HepG2 (cell line): ENCODE results near the gene ZNF189. TPM values are rescaled to one million over a fixed set of nuclear protein-coding genes. Genes with fewer than 3 reads are reported as not detected.
A peak's percentile ranks its signal among the peaks of the same experiment; 100 is the strongest.

Experiments used
- ASH2L ChIP-seq: fragments of 300-600, 200-600 bp; sonication (generic); IDR thresholded peaks from 2 replicates; pipeline ENCODE4 v1.7.0; 2017; ENCODE audit warnings: low read depth, mild to moderate bottlenecking, moderate library complexity, mixed read lengths, low read length; ENCODE audit not compliant: insufficient read length
- CC2D1A ChIP-seq: sonication (generic); formaldehyde crosslinking; IDR thresholded peaks from 2 replicates; pipeline ENCODE4 v1.8.1; 2023; ENCODE audit warnings: mild to moderate bottlenecking, missing genetic modification reagents
- HNRNPH1 ChIP-seq: fragments of 200-400 bp; formaldehyde crosslinking; optimal IDR thresholded peaks from 2 replicates; pipeline ENCODE3; 2017; ENCODE audit warnings: mild to moderate bottlenecking, low read depth, low read length
- KMT2B ChIP-seq: IDR thresholded peaks from 2 replicates; pipeline ENCODE4 v1.6.1; 2016; ENCODE audit warnings: missing genetic modification reagents, missing compliant biosample characterization
- MIER2 ChIP-seq: IDR thresholded peaks from 2 replicates; pipeline ENCODE4 v1.6.1; 2016; ENCODE audit warnings: missing biosample characterization, missing genetic modification reagents
- PHF20 ChIP-seq: sonication (generic); formaldehyde crosslinking; IDR thresholded peaks from 2 replicates; pipeline ENCODE4 v1.5.0; 2020; ENCODE audit warnings: mild to moderate bottlenecking, missing genetic modification reagents
- POLR2A ChIP-seq, 2 experiments: IDR thresholded peaks; 2 replicates each; pipeline ENCODE4 v1.6.1; 2011; ENCODE audit warnings: low read depth in 2 of 2, low read length in 2 of 2, mild to moderate bottlenecking in 1 of 2, moderate library complexity in 1 of 2; ENCODE audit not compliant: insufficient read depth in 1 of 2
- YEATS2 ChIP-seq: sonication (generic); formaldehyde crosslinking; IDR thresholded peaks from 2 replicates; pipeline ENCODE4 v1.4.0; 2020; ENCODE audit warnings: missing genetic modification reagents, borderline replicate concordance
- ZFP41 ChIP-seq: sonication (generic); formaldehyde crosslinking; IDR thresholded peaks from 2 replicates; pipeline ENCODE4 v1.4.0; 2020; ENCODE audit warnings: mild to moderate bottlenecking, missing genetic modification reagents, borderline replicate concordance
- ZNF121 ChIP-seq: sonication (generic); formaldehyde crosslinking; IDR thresholded peaks from 2 replicates; pipeline ENCODE4 v1.5.0; 2020; ENCODE audit warnings: mild to moderate bottlenecking, missing genetic modification reagents
- ZNF496 ChIP-seq: sonication (generic); formaldehyde crosslinking; IDR thresholded peaks from 2 replicates; pipeline ENCODE4 v1.8.1; 2023; ENCODE audit warnings: mild to moderate bottlenecking, moderate library complexity, missing genetic modification reagents; ENCODE audit not compliant: insufficient replicate concordance
- ZNF558 ChIP-seq: sonication (generic); formaldehyde crosslinking; IDR thresholded peaks from 2 replicates; pipeline ENCODE4 v1.9.0; 2022; ENCODE audit warnings: mild to moderate bottlenecking, missing genetic modification reagents, borderline replicate concordance
- ZNF788 ChIP-seq: sonication (generic); formaldehyde crosslinking; IDR thresholded peaks from 2 replicates; pipeline ENCODE4 v1.5.0; 2020; ENCODE audit warnings: mild to moderate bottlenecking, missing genetic modification reagents, borderline replicate concordance
- polyA plus RNA-seq, 8 experiments: library from polyadenylated mRNA; depleted of rRNA in 3 of 8; stranded (reverse) in 7 of 8; unstranded in 1 of 8; fragments of >200 nt; fragmentation: Illumina TruSeq in 4 of 8; extraction: Trizol in 4 of 8; gene quantifications; 2 replicates each; pipeline versions ENCODE4 v1.2.1 to v1.2.3, GENCODE V29; 2011 to 2016; ENCODE audit warnings: low read depth in 4 of 8, missing spikeins in 1 of 8, mixed read lengths in 1 of 8; ENCODE audit not compliant: insufficient read depth in 1 of 8
- total RNA-seq, 5 experiments: library from RNA; depleted of rRNA; stranded (reverse); fragments of >200 nt; fragmentation: Illumina TruSeq; extraction: Trizol; gene quantifications; 2 replicates each; pipeline ENCODE4 v1.2.3, GENCODE V29; 2016; ENCODE audit warnings: low read depth in 1 of 5
- TF ChIP-seq, protein P1 (sequence below): sonication (generic); formaldehyde crosslinking; IDR thresholded peaks from 2 replicates; pipeline ENCODE4 v1.8.1; 2023; ENCODE audit warnings: mild to moderate bottlenecking, inconsistent platforms, moderate library complexity, missing genetic modification reagents, borderline replicate concordance
- TF ChIP-seq, protein P2 (sequence below): sonication (generic); formaldehyde crosslinking; IDR thresholded peaks from 2 replicates; pipeline ENCODE4 v1.5.1; 2020; ENCODE audit warnings: missing genetic modification reagents, mild to moderate bottlenecking, borderline replicate concordance
- TF ChIP-seq, protein P3 (sequence below): sonication (generic); formaldehyde crosslinking; IDR thresholded peaks from 2 replicates; pipeline ENCODE4 v1.8.0; 2022; ENCODE audit warnings: missing genetic modification reagents, mild to moderate bottlenecking, moderate library complexity, borderline replicate concordance
- TF ChIP-seq, protein P4 (sequence below): sonication (generic); formaldehyde crosslinking; IDR thresholded peaks from 2 replicates; pipeline ENCODE4 v1.5.1; 2020; ENCODE audit warnings: mild to moderate bottlenecking, missing genetic modification reagents, moderate library complexity
- TF ChIP-seq, protein P5 (sequence below): sonication (generic); formaldehyde crosslinking; IDR thresholded peaks from 2 replicates; pipeline ENCODE4 v1.8.0; 2022; ENCODE audit warnings: low read depth, missing genetic modification reagents
- TF ChIP-seq, protein P6 (sequence below): sonication (generic); formaldehyde crosslinking; IDR thresholded peaks from 2 replicates; pipeline ENCODE4 v1.4.0; 2020; ENCODE audit warnings: missing genetic modification reagents

The ZNF189 gene
- total and polyA plus RNA-seq, 2 of the 13 experiments (the other 11 are each of a cell fraction or from before 2014, with no cell fraction given): 8.4 to 50.0 TPM

DNA sequence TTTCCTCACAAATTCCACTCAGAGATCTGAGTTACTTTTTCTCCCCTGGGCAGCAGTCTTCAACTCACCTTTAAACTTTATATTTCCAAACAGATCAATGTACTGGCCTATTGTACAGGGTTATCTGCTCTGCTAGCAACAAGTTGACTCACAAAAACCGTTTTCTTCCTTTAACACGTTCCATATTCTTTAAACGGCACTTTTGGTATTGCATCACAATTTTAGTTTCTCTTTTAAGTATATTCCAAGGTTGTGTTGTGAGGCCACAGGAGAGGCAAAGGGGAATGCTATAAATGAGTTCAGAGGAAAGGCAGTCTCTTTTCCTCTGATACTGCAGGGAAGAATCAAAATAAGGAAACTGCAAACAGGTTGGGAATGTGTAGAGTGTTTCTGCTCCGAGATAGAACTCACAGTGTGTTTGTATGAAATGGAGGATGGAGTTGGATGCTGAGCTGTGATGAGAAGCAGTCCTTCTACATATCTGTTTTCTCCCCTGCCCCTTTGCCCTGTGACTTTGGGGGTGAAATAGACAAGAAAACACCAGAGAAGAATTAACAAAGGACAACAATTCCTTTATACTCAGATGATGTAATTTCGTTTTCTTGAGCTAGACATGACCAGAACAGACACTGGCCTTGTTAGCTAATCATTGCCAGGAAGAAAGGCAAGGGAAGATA, 46.8 kb downstream of the ZNF189 start (continued):
- TF ChIP-seq, protein P1, sequence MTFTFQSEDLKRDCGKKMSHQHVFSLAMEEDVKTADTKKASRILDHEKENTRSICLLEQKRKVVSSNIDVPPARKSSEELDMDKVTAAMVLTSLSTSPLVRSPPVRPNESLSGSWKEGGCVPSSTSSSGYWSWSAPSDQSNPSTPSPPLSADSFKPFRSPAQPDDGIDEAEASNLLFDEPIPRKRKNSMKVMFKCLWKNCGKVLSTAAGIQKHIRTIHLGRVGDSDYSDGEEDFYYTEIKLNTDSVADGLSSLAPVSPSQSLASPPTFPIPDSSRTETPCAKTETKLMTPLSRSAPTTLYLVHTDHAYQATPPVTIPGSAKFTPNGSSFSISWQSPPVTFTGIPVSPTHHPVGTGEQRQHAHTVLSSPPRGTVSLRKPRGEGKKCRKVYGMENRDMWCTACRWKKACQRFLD (CRISPR knock-in tag): no peak
- TF ChIP-seq MIER2 (CRISPR knock-in tag): no peak; the same call in 1 of the 2 replicates
- TF ChIP-seq CC2D1A (CRISPR knock-in tag): no peak
- TF ChIP-seq ZNF788 (CRISPR knock-in tag): no peak; the same call in 1 of the 2 replicates
- TF ChIP-seq ZFP41 (CRISPR knock-in tag): no peak
- no peak; the same call in 1 of the 2 replicates for TF ChIP-seq YEATS2 (CRISPR knock-in tag)
- TF ChIP-seq, protein P2, sequence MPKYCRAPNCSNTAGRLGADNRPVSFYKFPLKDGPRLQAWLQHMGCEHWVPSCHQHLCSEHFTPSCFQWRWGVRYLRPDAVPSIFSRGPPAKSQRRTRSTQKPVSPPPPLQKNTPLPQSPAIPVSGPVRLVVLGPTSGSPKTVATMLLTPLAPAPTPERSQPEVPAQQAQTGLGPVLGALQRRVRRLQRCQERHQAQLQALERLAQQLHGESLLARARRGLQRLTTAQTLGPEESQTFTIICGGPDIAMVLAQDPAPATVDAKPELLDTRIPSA (CRISPR knock-in tag): no peak
- no peak for TF ChIP-seq PHF20 (CRISPR knock-in tag)
- TF ChIP-seq POLR2A (IDR thresholded peaks at IDR 0.05; ENCODE audit: insufficient read depth in 1 of 2, low read depth in 2 of 2, low read length in 2 of 2): no peak
- TF ChIP-seq ZNF496 (CRISPR knock-in tag): no peak
- TF ChIP-seq, protein P3, sequence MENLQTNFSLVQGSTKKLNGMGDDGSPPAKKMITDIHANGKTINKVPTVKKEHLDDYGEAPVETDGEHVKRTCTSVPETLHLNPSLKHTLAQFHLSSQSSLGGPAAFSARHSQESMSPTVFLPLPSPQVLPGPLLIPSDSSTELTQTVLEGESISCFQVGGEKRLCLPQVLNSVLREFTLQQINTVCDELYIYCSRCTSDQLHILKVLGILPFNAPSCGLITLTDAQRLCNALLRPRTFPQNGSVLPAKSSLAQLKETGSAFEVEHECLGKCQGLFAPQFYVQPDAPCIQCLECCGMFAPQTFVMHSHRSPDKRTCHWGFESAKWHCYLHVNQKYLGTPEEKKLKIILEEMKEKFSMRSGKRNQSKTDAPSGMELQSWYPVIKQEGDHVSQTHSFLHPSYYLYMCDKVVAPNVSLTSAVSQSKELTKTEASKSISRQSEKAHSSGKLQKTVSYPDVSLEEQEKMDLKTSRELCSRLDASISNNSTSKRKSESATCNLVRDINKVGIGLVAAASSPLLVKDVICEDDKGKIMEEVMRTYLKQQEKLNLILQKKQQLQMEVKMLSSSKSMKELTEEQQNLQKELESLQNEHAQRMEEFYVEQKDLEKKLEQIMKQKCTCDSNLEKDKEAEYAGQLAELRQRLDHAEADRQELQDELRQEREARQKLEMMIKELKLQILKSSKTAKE (CRISPR knock-in tag): no peak
- TF ChIP-seq ZNF558 (CRISPR knock-in tag): no peak
- TF ChIP-seq, protein P4, sequence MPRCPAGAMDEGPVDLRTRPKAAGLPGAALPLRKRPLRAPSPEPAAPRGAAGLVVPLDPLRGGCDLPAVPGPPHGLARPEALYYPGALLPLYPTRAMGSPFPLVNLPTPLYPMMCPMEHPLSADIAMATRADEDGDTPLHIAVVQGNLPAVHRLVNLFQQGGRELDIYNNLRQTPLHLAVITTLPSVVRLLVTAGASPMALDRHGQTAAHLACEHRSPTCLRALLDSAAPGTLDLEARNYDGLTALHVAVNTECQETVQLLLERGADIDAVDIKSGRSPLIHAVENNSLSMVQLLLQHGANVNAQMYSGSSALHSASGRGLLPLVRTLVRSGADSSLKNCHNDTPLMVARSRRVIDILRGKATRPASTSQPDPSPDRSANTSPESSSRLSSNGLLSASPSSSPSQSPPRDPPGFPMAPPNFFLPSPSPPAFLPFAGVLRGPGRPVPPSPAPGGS (CRISPR knock-in tag): no peak
- TF ChIP-seq KMT2B (CRISPR knock-in tag): peak; percentile 71
- peak; percentile 94 for TF ChIP-seq ASH2L
- no peak for TF ChIP-seq HNRNPH1
- no peak for TF ChIP-seq ZNF121 (CRISPR knock-in tag)
- TF ChIP-seq, protein P5, sequence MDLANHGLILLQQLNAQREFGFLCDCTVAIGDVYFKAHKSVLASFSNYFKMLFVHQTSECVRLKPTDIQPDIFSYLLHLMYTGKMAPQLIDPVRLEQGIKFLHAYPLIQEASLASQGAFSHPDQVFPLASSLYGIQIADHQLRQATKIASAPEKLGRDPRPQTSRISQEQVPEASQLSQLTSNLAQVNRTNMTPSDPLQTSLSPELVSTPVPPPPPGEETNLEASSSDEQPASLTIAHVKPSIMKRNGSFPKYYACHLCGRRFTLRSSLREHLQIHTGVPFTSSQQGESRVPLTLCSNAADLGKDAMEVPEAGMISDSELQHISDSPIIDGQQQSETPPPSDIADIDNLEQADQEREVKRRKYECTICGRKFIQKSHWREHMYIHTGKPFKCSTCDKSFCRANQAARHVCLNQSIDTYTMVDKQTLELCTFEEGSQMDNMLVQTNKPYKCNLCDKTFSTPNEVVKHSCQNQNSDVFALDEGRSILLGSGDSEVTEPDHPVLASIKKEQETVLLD (CRISPR knock-in tag): no peak
- TF ChIP-seq, protein P6, sequence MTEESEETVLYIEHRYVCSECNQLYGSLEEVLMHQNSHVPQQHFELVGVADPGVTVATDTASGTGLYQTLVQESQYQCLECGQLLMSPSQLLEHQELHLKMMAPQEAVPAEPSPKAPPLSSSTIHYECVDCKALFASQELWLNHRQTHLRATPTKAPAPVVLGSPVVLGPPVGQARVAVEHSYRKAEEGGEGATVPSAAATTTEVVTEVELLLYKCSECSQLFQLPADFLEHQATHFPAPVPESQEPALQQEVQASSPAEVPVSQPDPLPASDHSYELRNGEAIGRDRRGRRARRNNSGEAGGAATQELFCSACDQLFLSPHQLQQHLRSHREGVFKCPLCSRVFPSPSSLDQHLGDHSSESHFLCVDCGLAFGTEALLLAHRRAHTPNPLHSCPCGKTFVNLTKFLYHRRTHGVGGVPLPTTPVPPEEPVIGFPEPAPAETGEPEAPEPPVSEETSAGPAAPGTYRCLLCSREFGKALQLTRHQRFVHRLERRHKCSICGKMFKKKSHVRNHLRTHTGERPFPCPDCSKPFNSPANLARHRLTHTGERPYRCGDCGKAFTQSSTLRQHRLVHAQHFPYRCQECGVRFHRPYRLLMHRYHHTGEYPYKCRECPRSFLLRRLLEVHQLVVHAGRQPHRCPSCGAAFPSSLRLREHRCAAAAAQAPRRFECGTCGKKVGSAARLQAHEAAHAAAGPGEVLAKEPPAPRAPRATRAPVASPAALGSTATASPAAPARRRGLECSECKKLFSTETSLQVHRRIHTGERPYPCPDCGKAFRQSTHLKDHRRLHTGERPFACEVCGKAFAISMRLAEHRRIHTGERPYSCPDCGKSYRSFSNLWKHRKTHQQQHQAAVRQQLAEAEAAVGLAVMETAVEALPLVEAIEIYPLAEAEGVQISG (CRISPR knock-in tag): no peak
